Thyroid gland (tissue), 4 donors: ENCODE data around the gene CRACR2B.

Experiments used
- CTCF ChIP-seq, 6 experiments: fragments of 200-600 bp in 3 of 6; fragments of 450-650 bp in 3 of 6; sonication (generic) in 3 of 6; IDR thresholded peaks; one replicate each; pipeline ENCODE4 v1.5.1; 2016 to 2019; ENCODE audit warnings: antibody characterized with exemption in 6 of 6, mild to moderate bottlenecking in 2 of 6, inconsistent platforms in 1 of 6, moderate library complexity in 1 of 6
- POLR2A ChIP-seq, 2 donors: fragments of 450-650 bp; IDR thresholded peaks; one replicate each; pipeline ENCODE4 v1.6.1; 2017; ENCODE audit warnings: antibody characterized with exemption in 2 of 2, mild to moderate bottlenecking in 2 of 2, moderate library complexity in 1 of 2

GRCh38 chr11:831118-831864 is 3.6 kb downstream of the CRACR2B start:
- TF ChIP-seq CTCF (IDR thresholded peaks at IDR 0.05) (no peak), POLR2A (IDR thresholded peaks at IDR 0.05) (no peak)
